Osteocyte (in vitro differentiated cells): ENCODE measurements around the gene TRIM32. TPM values are rescaled to one million over a fixed set of nuclear protein-coding genes. Genes with fewer than 3 reads are reported as not detected.

Source experiments
- DNase-seq: peaks from one replicate; pipeline ENCODE4 v3.0.0; 2021; ENCODE audit warnings: mixed read lengths; ENCODE audit not compliant: unreplicated experiment; ENCODE audit errors: extremely low spot score
- H3K27ac Mint-ChIP-seq: one replicate; pipeline ENCODE4 v1.8.0; 2021; ENCODE audit warnings: mild to moderate bottlenecking, mixed read lengths; ENCODE audit not compliant: unreplicated experiment
- H3K27me3 Mint-ChIP-seq: one replicate; pipeline ENCODE4 v1.8.0; 2021; ENCODE audit warnings: mixed read lengths; ENCODE audit not compliant: unreplicated experiment
- H3K36me3 Mint-ChIP-seq: one replicate; pipeline ENCODE4 v1.8.0; 2021; ENCODE audit warnings: mixed read lengths; ENCODE audit not compliant: unreplicated experiment
- H3K4me1 Mint-ChIP-seq: one replicate; pipeline ENCODE4 v1.8.0; 2021; ENCODE audit warnings: mixed read lengths; ENCODE audit not compliant: unreplicated experiment
- H3K4me3 Mint-ChIP-seq: one replicate; pipeline ENCODE4 v1.8.0; 2021; ENCODE audit warnings: mild to moderate bottlenecking, moderate library complexity, mixed read lengths; ENCODE audit not compliant: unreplicated experiment
- H3K9me3 Mint-ChIP-seq: one replicate; pipeline ENCODE4 v1.8.0; 2021; ENCODE audit warnings: mixed read lengths; ENCODE audit not compliant: unreplicated experiment
- total RNA-seq: library from RNA; stranded (reverse); gene quantifications from 2 replicates; pipeline ENCODE4 v1.2.1, GENCODE V29; 2021
- TF ChIP-seq, protein P1 (sequence below): fragments of 200-600 bp; sonication (generic); IDR thresholded peaks from 2 replicates; pipeline ENCODE4 v1.5.0; 2021; ENCODE audit warnings: antibody characterized with exemption, mild to moderate bottlenecking, moderate library complexity

The TRIM32 gene
- total RNA-seq, 1 donor from 2014 or later: 38.9 TPM

DNA sequence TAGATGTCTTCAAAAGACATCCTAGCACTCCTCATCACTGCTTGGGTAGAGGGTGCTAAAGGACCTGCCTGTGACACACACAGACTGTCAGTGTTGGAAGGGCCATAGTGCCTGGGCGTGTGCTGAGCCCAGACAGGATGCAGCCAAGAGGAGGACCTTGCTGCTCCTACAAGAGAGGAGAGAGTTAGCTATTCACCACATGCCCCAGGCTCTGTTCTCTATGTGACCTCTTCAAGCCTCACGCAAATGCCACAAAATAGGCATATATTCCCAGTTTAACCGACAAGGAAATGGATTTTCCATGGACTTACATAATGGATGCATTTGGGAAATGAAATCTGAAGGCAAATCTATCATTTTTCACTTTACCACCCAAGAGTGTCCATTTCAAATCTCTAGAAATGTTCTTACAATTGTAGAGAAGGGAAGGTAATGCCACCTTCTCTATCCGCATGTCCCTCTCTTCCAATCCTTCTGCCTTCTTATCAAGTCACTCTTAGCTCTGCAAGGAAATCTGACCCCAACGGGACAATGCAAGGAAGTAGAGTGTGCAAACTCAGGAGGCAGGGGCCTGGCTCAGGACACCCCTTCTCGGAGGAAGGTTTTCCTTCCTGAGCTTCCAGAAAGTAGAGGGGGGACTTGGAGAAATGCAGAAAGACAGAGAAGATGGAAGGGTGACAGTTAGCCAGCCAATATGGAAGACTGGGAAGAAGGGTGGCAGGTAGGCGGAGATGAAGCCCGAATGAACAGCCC is 49.5 kb downstream of the TRIM32 start:
- peaks cover 44% of the 10 kb centered on the region for H3K27me3 Mint-ChIP-seq
- no peaks in the 10 kb centered on the region for H3K9me3 Mint-ChIP-seq
- DNase-seq: no peak
- no peaks in the 10 kb centered on the region for H3K36me3 Mint-ChIP-seq
- TF ChIP-seq, protein P1, sequence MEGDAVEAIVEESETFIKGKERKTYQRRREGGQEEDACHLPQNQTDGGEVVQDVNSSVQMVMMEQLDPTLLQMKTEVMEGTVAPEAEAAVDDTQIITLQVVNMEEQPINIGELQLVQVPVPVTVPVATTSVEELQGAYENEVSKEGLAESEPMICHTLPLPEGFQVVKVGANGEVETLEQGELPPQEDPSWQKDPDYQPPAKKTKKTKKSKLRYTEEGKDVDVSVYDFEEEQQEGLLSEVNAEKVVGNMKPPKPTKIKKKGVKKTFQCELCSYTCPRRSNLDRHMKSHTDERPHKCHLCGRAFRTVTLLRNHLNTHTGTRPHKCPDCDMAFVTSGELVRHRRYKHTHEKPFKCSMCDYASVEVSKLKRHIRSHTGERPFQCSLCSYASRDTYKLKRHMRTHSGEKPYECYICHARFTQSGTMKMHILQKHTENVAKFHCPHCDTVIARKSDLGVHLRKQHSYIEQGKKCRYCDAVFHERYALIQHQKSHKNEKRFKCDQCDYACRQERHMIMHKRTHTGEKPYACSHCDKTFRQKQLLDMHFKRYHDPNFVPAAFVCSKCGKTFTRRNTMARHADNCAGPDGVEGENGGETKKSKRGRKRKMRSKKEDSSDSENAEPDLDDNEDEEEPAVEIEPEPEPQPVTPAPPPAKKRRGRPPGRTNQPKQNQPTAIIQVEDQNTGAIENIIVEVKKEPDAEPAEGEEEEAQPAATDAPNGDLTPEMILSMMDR: no peak
- H3K4me3 Mint-ChIP-seq: no peak overlapping the region
- H3K4me1 Mint-ChIP-seq: peaks cover 9% of the 10 kb centered on the region
- no peak overlapping the region for H3K27ac Mint-ChIP-seq

DNA sequence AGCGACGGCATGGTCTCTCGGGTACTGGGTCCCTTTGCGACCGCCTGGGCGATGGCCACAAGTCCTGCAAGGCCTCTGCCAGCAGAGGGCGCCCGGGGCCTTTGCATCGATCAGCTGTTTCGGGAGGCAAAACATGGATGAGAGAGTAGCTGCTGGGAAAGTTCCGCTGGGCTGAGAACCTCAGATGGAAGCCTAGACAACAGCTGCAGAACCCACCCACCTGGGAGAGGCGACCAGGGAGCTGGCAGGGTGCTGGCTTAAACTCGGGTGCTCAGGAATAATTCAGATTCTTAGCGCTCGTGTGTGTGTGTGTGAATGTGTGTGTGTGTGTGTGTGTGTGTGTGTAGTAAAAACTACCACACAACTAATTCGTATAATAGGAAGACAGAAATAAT is 50.0 kb downstream of the TRIM32 start:
- no peak overlapping the region for H3K27ac Mint-ChIP-seq
- H3K36me3 Mint-ChIP-seq: no peaks in the 10 kb centered on the region
- peak; percentile 95 for DNase-seq
- H3K4me3 Mint-ChIP-seq: no peak overlapping the region
- no peaks in the 10 kb centered on the region for H3K9me3 Mint-ChIP-seq
- TF ChIP-seq, protein P1: peak; percentile 96
- H3K4me1 Mint-ChIP-seq: peaks cover 9% of the 10 kb centered on the region
- peaks cover 49% of the 10 kb centered on the region for H3K27me3 Mint-ChIP-seq

DNA sequence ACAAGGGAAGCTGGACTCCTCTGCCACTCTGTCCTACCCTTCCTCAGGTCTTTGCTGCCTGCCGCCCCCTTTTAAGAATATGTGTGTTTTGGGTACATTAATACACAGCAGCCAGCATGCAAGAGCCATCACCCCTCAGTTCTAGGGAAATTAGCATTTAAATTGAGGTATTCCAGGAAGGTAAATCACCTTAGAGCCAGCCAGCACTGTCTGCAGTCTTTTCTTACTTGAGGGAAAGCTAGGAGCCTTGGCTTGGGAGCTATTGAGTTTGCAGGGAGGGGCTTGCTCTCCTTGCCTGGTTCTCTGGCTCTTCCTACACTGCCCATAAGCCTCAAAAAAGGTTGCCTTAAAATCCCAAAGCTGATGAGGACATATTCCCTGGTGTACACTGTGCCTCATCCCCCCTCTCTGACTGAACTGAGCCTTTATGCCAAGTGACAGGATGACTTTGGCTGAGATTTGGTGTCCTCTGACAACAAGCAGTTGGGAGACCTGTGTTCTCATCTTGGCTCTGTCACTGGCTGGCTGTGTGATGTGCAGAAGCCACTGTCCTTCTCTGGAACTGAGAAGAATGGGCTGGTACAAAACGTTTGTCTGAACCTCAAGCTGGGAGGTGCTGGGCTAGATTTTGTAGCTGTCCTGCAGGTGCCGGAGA is 54.1 kb downstream of the TRIM32 start:
- H3K4me3 Mint-ChIP-seq: no peak overlapping the region
- H3K4me1 Mint-ChIP-seq: peaks cover 5% of the 10 kb centered on the region
- TF ChIP-seq, protein P1: no peak
- no peaks in the 10 kb centered on the region for H3K36me3 Mint-ChIP-seq
- DNase-seq: no peak
- no peak overlapping the region for H3K27ac Mint-ChIP-seq
- no peaks in the 10 kb centered on the region for H3K9me3 Mint-ChIP-seq
- peaks cover 60% of the 10 kb centered on the region for H3K27me3 Mint-ChIP-seq

DNA sequence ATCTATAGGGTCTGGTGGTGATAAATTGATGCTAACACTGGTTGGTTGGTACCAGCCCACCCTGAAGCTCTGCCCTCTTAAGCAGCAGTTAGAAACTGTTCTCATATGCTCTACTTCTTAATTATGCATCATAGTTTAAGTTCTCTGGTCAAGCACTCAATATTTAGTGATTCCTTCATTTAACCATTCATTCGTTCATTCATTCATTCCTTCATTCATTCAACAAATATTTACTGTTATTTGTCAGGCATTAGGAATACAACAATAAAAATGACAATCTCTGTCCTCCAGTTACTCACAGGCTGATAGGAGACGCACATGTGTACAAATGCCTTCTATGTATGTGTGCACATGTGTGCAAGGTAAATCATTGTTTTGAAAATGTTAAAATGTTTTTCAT is 54.6 kb downstream of the TRIM32 start:
- no peak overlapping the region for H3K4me3 Mint-ChIP-seq
- TF ChIP-seq, protein P1: no peak
- H3K9me3 Mint-ChIP-seq: no peaks in the 10 kb centered on the region
- peaks cover 4% of the 10 kb centered on the region for H3K4me1 Mint-ChIP-seq
- no peaks in the 10 kb centered on the region for H3K36me3 Mint-ChIP-seq
- H3K27ac Mint-ChIP-seq: no peak overlapping the region
- H3K27me3 Mint-ChIP-seq: peaks cover 64% of the 10 kb centered on the region
- DNase-seq: no peak

DNA sequence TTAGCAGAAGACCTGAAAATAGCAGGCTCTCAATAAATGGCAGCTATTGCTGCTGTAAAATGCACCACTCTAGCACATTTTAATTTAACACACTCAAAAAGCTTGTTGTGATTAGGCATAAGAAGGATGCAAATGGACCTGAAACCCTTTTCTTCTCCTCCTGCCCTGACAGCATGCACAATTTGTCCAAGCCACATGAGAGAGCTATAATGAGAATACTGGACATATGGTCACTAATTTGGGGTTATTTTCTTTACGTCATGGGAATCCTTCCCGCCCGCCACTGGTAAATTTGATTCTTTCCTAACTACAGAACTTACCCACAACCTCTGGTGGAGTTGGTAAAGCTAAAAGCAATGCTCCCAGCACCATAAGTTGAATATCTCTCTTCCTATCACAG is 62.1 kb downstream of the TRIM32 start:
- no peaks in the 10 kb centered on the region for H3K9me3 Mint-ChIP-seq
- DNase-seq: no peak
- no peaks in the 10 kb centered on the region for H3K36me3 Mint-ChIP-seq

More for the DNA sequence above, 62.1 kb downstream of the TRIM32 start:
- no peak overlapping the region for H3K27ac Mint-ChIP-seq
- peaks cover 63% of the 10 kb centered on the region for H3K27me3 Mint-ChIP-seq
- no peak overlapping the region for H3K4me3 Mint-ChIP-seq
- TF ChIP-seq, protein P1: no peak
- H3K4me1 Mint-ChIP-seq: no peaks in the 10 kb centered on the region
